H1 (cell line): ENCODE results near the gene HPCAL4. TPM values are rescaled to one million over a fixed set of nuclear protein-coding genes. Genes with fewer than 3 reads are reported as not detected.

Experiments
- CTCF ChIA-PET: fragments of 300-600 bp; sonication (Branson Sonifier 250); formaldehyde crosslinking; loops from one replicate; lab custom pipeline; 2021; ENCODE audit not compliant: partially characterized antibody; lab: Charles Lee
- POLR2A ChIA-PET: fragments of 300-600 bp; sonication (Branson Sonifier 250); formaldehyde crosslinking; loops from one replicate; lab custom pipeline; 2021; ENCODE audit warnings: inconsistent platforms; ENCODE audit not compliant: partially characterized antibody; lab: Charles Lee
- DNase-seq, 2 experiments: peaks; one replicate each; pipeline versions ENCODE4 v3.0.0 to v3.0.0-alpha.2; 2010 to 2022; ENCODE audit warnings: low spot score in 2 of 2, low read depth in 1 of 2, mixed read lengths in 1 of 2
- FAIRE-seq: peaks from 2 replicates; lab custom pipeline; 2011; peaks lifted over from hg19 to GRCh38; lab: Jason Lieb, UNC
- H2AFZ ChIP-seq: 2 replicates; pipeline ENCODE4 v1.8.1; 2012; ENCODE audit warnings: low read length, inconsistent platforms
- H2AK5ac ChIP-seq: 2 replicates; pipeline ENCODE4 v1.6.1; 2013; ENCODE audit warnings: low read depth, low read length
- H2BK120ac ChIP-seq: replicated peaks from 2 replicates; pipeline ENCODE3; 2013; ENCODE audit warnings: low read depth, low read length, inconsistent platforms
- H2BK12ac ChIP-seq: 2 replicates; pipeline ENCODE4 v1.6.1; 2013; ENCODE audit warnings: low read depth, low read length
- H2BK15ac ChIP-seq: 2 replicates; pipeline ENCODE4 v1.6.1; 2013; ENCODE audit warnings: low read length
- H2BK20ac ChIP-seq: 2 replicates; pipeline ENCODE4 v1.6.1; 2013; ENCODE audit warnings: low read length
- H2BK5ac ChIP-seq: 2 replicates; pipeline ENCODE4 v1.6.1; 2013; ENCODE audit warnings: low read depth, low read length
- H3K14ac ChIP-seq: 2 replicates; pipeline ENCODE4 v1.6.1; 2013; ENCODE audit warnings: inconsistent platforms; ENCODE audit not compliant: insufficient read length
- H3K18ac ChIP-seq: 2 replicates; pipeline ENCODE4 v1.6.1; 2013; ENCODE audit warnings: low read length; ENCODE audit errors: extremely low read depth
- H3K23ac ChIP-seq: 2 replicates; pipeline ENCODE4 v1.6.1; 2013; ENCODE audit warnings: inconsistent platforms; ENCODE audit not compliant: insufficient read length
- H3K23me2 ChIP-seq: 2 replicates; pipeline ENCODE4 v1.6.1; 2013; ENCODE audit warnings: low read depth, low read length
- H3K27ac ChIP-seq: 2 replicates; pipeline ENCODE4 v1.6.1; 2011; ENCODE audit warnings: low read depth, low read length, inconsistent platforms
- H3K27me3 ChIP-seq, 4 experiments: replicated peaks in 1 of 4; 1 replicate in 1 of 4; 2 replicates in 3 of 4; pipeline versions ENCODE4 v1.6.1 to v1.8.1; 2011 to 2013; ENCODE audit warnings: low read length in 3 of 4, mild to moderate bottlenecking in 3 of 4, inconsistent platforms in 2 of 4, mixed read lengths in 2 of 4, moderate library complexity in 1 of 4; ENCODE audit not compliant: control insufficient read depth in 3 of 4, insufficient read depth in 3 of 4; ENCODE audit errors: extremely low read depth in 1 of 4
- H3K36me3 ChIP-seq, 4 experiments: 2 replicates each; pipeline versions ENCODE4 v1.6.1 to v1.8.1; 2011 to 2013; ENCODE audit warnings: mild to moderate bottlenecking in 4 of 4, low read length in 3 of 4, moderate library complexity in 2 of 4, control low read depth in 1 of 4, inconsistent platforms in 1 of 4; ENCODE audit not compliant: insufficient read depth in 4 of 4, control insufficient read depth in 2 of 4
- H3K4ac ChIP-seq: replicated peaks from 2 replicates; pipeline ENCODE3; 2013; ENCODE audit warnings: low read length, low read depth, mixed read lengths, inconsistent platforms; ENCODE audit not compliant: insufficient read length
- H3K4me1 ChIP-seq, 4 experiments: replicated peaks in 1 of 4; 1 replicate in 1 of 4; 2 replicates in 3 of 4; pipeline versions ENCODE4 v1.6.1 to v1.8.1; 2011 to 2013; ENCODE audit warnings: low read length in 3 of 4, inconsistent platforms in 2 of 4, mixed read lengths in 1 of 4; ENCODE audit not compliant: insufficient read depth in 4 of 4, control insufficient read depth in 3 of 4
- H3K4me2 ChIP-seq, 2 experiments: 2 replicates each; pipeline versions ENCODE4 v1.6.1 to v1.8.1; 2011 to 2013; ENCODE audit warnings: low read depth in 2 of 2, low read length in 2 of 2, control low read depth in 1 of 2, inconsistent platforms in 1 of 2, mild to moderate bottlenecking in 1 of 2; ENCODE audit not compliant: insufficient read depth in 1 of 2
- H3K4me3 ChIP-seq, 4 experiments: fragments of 200-600, 300-600 bp in 1 of 4; sonication (generic), shearing (Covaris generic), sonication (Bioruptor Twin) in 1 of 4; 2 replicates each; pipeline versions ENCODE4 v1.5.1 to v1.8.1; 2011 to 2016; ENCODE audit warnings: low read length in 4 of 4, low read depth in 3 of 4, control low read depth in 2 of 4, inconsistent platforms in 2 of 4, mild to moderate bottlenecking in 2 of 4, mixed read lengths in 1 of 4, moderate library complexity in 1 of 4; ENCODE audit not compliant: insufficient read depth in 2 of 4; ENCODE audit errors: extremely low read depth in 1 of 4
- H3K56ac ChIP-seq: replicated peaks from 2 replicates; pipeline ENCODE3; 2013; ENCODE audit warnings: low read depth, mild to moderate bottlenecking, mixed read lengths, low read length, inconsistent platforms; ENCODE audit not compliant: insufficient read length
- H3K79me1 ChIP-seq: 2 replicates; pipeline ENCODE4 v1.6.1; 2013; ENCODE audit warnings: low read depth, low read length, control low read depth
- H3K79me2 ChIP-seq, 2 experiments: 2 replicates each; pipeline versions ENCODE4 v1.6.1 to v1.8.1; 2012 to 2013; ENCODE audit warnings: low read length in 2 of 2, mild to moderate bottlenecking in 2 of 2, inconsistent platforms in 1 of 2; ENCODE audit not compliant: insufficient read depth in 2 of 2, control insufficient read depth in 1 of 2
- H3K9ac ChIP-seq, 4 experiments: replicated peaks in 1 of 4; 1 replicate in 1 of 4; 2 replicates in 3 of 4; pipeline versions ENCODE4 v1.6.1 to v1.8.1; 2011 to 2013; ENCODE audit warnings: low read depth in 3 of 4, low read length in 3 of 4, control low read depth in 2 of 4, mild to moderate bottlenecking in 2 of 4, moderate library complexity in 2 of 4, inconsistent platforms in 1 of 4; ENCODE audit errors: extremely low read depth in 1 of 4
- H3K9me3 ChIP-seq, 2 experiments: 2 replicates each; pipeline versions ENCODE4 v1.6.1 to v1.8.1; 2012 to 2013; ENCODE audit warnings: mild to moderate bottlenecking in 2 of 2, moderate library complexity in 2 of 2, control low read depth in 1 of 2, inconsistent platforms in 1 of 2, low read depth in 1 of 2, low read length in 1 of 2, mixed read lengths in 1 of 2; ENCODE audit not compliant: insufficient read depth in 2 of 2
- H4K20me1 ChIP-seq, 2 experiments: replicated peaks in 1 of 2; 2 replicates each; pipeline versions ENCODE3 to v1.8.1; 2011 to 2013; ENCODE audit warnings: inconsistent platforms in 2 of 2, low read length in 2 of 2, mild to moderate bottlenecking in 1 of 2; ENCODE audit not compliant: insufficient read depth in 2 of 2, control insufficient read depth in 1 of 2
- H4K5ac ChIP-seq: 2 replicates; pipeline ENCODE4 v1.6.1; 2013; ENCODE audit warnings: low read length, low read depth, mixed read lengths, inconsistent platforms; ENCODE audit not compliant: insufficient read length
- H4K8ac ChIP-seq: 2 replicates; pipeline ENCODE4 v1.8.0; 2013; ENCODE audit warnings: mild to moderate bottlenecking, moderate library complexity, low read length, inconsistent platforms; ENCODE audit not compliant: insufficient read depth; ENCODE audit errors: extremely low read depth
- H4K91ac ChIP-seq: replicated peaks from 2 replicates; pipeline ENCODE3; 2013; ENCODE audit warnings: low read length, mixed read lengths, inconsistent platforms; ENCODE audit not compliant: insufficient read length
- BRCA1 ChIP-seq: IDR thresholded peaks from 2 replicates; pipeline ENCODE4 v1.6.1; 2012; ENCODE audit warnings: low read depth, low read length, improper control_type of control experiment
- CHD1 ChIP-seq: IDR thresholded peaks from 2 replicates; pipeline ENCODE4 v1.6.1; 2012; ENCODE audit warnings: low read depth, low read length, improper control_type of control experiment
- CREB1 ChIP-seq: IDR thresholded peaks from 2 replicates; pipeline ENCODE4 v1.6.1; 2012; ENCODE audit warnings: inconsistent platforms
- EZH2 ChIP-seq: fragments of 200-600 bp; sonication (generic); IDR thresholded peaks from 2 replicates; pipeline ENCODE4 v1.7.1; 2012; ENCODE audit warnings: low read depth, mild to moderate bottlenecking, moderate library complexity, low read length, inconsistent platforms; ENCODE audit not compliant: severe bottlenecking
- RFX5 ChIP-seq: IDR thresholded peaks from 2 replicates; pipeline ENCODE4 v1.6.1; 2011; ENCODE audit warnings: low read depth, low read length, improper control_type of control experiment, borderline replicate concordance
- SP4 ChIP-seq: IDR thresholded peaks from 2 replicates; pipeline ENCODE4 v1.6.1; 2012; ENCODE audit warnings: low read length, inconsistent platforms
- SUZ12 ChIP-seq: fragments of 200-600 bp; sonication (generic); IDR thresholded peaks from 2 replicates; pipeline ENCODE4 v1.6.1; 2012; ENCODE audit warnings: mild to moderate bottlenecking, inconsistent platforms, low read length, moderate library complexity, mixed read lengths
- TAF7 ChIP-seq: optimal IDR thresholded peaks from 2 replicates; pipeline ENCODE3; 2011; ENCODE audit warnings: low read depth, mild to moderate bottlenecking, inconsistent platforms, low read length, moderate library complexity, borderline replicate concordance
- WGBS, 2 experiments: shearing (Covaris generic) in 1 of 2; methylation state at CpG; one replicate each; pipeline versions ENCODE4 v1.1.6 to v1.1.7; 2013 to 2015; ENCODE audit warnings: low lambda C conversion rate in 2 of 2, mixed read lengths in 2 of 2, inconsistent platforms in 1 of 2, low coverage in 1 of 2, missing lambda C conversion rate in 1 of 2; ENCODE audit not compliant: insufficient replicate concordance in 2 of 2, insufficient coverage in 1 of 2, insufficient read length in 1 of 2; ENCODE audit errors: extremely low coverage in 1 of 2, missing lambda C conversion rate in 1 of 2; 5-methylcytosine and 5-hydroxymethylcytosine counted together
- polyA plus RNA-seq, 7 experiments: library from polyadenylated mRNA; depleted of rRNA in 3 of 7; stranded (reverse) in 5 of 7; unstranded in 2 of 7; fragments of >200 nt in 5 of 7; fragments of 200-250 nt in 2 of 7; gene quantifications; 1 replicate in 5 of 7; 2 replicates in 1 of 7; 4 replicates in 1 of 7; pipeline versions ENCODE4 v1.2.1 to v1.2.3, GENCODE V29; 2011 to 2013; ENCODE audit warnings: missing spikeins in 2 of 7, mixed read lengths in 2 of 7
- total RNA-seq: library from RNA; stranded (reverse); fragmentation: NEBNext Ultra II Directional; extraction: Animal tissue kit (Norgen Biotek cat#: 25700); gene quantifications from 2 replicates; pipeline ENCODE4 v1.2.1, GENCODE V29; 2021

HPCAL4 gene
- total and polyA plus RNA-seq, 2 of the 8 experiments (the other 6 are each of a cell fraction or from before 2014, with no cell fraction given), result 0.54 to 0.74 TPM

DNA sequence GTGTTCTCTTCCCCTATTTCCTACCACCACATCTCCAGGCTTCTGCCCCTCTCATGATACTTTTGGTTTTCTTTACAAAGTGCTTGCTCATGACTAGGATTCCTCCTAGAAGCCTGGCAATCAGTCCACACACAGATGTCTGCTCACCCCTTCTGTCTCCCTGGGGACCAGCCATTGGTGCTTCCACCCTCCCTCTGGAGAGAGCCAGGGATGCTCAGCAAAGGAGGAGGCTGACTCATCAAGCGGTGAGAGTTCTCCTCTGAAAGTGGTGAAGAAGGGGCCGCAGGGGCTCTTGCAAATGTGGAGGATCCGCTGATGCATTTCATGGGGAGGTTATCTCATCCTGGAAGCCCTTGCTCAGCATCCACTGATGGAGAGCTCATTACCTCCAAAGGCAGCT lies 33.8 kb downstream of the HPCAL4 start:
- H3K23ac ChIP-seq, result no peak overlapping the region
- H3K4me2 ChIP-seq, result no peak overlapping the region
- FAIRE-seq (no peak), DNase-seq (no peak)
- H2AK5ac ChIP-seq, result no peak overlapping the region
- 64% methylated on average over 3 of the region's 3 CpGs; no CpG with 5 or more reads in 1 of the 2 experiments for WGBS, 2 experiments
- H3K23me2 ChIP-seq, result no peaks in the 10 kb centered on the region
- no peak overlapping the region for H3K4me3 ChIP-seq
- no peak overlapping the region for H3K27ac ChIP-seq
- H3K9ac ChIP-seq, result no peak overlapping the region
- no peak overlapping the region for H2BK20ac ChIP-seq
- H4K91ac ChIP-seq, result no peak overlapping the region
- no peak for TF ChIP-seq TAF7
- no peak for TF ChIP-seq SUZ12
- no peak for TF ChIP-seq CREB1
- no peak for TF ChIP-seq EZH2
- no peak for TF ChIP-seq BRCA1
- no peak for TF ChIP-seq CHD1
- no peak for TF ChIP-seq RFX5
- TF ChIP-seq SP4, result no peak
- H3K14ac ChIP-seq, result no peak overlapping the region
- H4K20me1 ChIP-seq, result peaks cover 0 to 2% of the 10 kb centered on the region in 2 experiments
- H3K56ac ChIP-seq, result no peak overlapping the region
- H2BK15ac ChIP-seq, result no peak overlapping the region
- H3K79me1 ChIP-seq, result no peaks in the 10 kb centered on the region
- H2BK12ac ChIP-seq, result no peak overlapping the region
- H2BK5ac ChIP-seq, result 0 out of 2 replicates have a peak overlapping the region, but pooled peaks have one; percentile 44
- H4K5ac ChIP-seq, result no peak overlapping the region
- no peaks in the 10 kb centered on the region for H3K4me1 ChIP-seq
- H3K9me3 ChIP-seq, result no peaks in the 10 kb centered on the region
- no peak overlapping the region for H4K8ac ChIP-seq
- peaks cover 0 to 37% (median 18%) of the 10 kb centered on the region in 4 experiments; a peak in 4 of 7 replicates for H3K27me3 ChIP-seq
- no peak overlapping the region for H2BK120ac ChIP-seq
- H2AFZ ChIP-seq, result no peak overlapping the region
- no peaks in the 10 kb centered on the region for H3K79me2 ChIP-seq
- H3K4ac ChIP-seq, result no peak overlapping the region
- no peak overlapping the region for H3K18ac ChIP-seq
- ChIA-PET CTCF (interaction anchor here (0.6 to 17.8 kb wide), 37 partner anchors 9 to 711 kb away, joined by 3 to 469 read pairs (median 6); partner anchors contain the start of genes HEYL, HPCAL4, NT5C1A and PPIE), POLR2A (interaction anchor here (1.4 to 2.8 kb wide), 3 partner anchors 10 to 84 kb away, joined by 3 to 11 read pairs (median 4); no protein-coding TSS in a partner anchor)
- no peaks in the 10 kb centered on the region for H3K36me3 ChIP-seq
